ENCODE data around the gene WEE1.
A peak's percentile ranks its signal among the peaks of the same experiment; 100 is the strongest.
"Not testable (repeated sequence)": the region's sequence is repeated elsewhere in the genome, so short reads cannot be mapped to it uniquely, and the experiment has no call there.

Gene WEE1

DNA sequence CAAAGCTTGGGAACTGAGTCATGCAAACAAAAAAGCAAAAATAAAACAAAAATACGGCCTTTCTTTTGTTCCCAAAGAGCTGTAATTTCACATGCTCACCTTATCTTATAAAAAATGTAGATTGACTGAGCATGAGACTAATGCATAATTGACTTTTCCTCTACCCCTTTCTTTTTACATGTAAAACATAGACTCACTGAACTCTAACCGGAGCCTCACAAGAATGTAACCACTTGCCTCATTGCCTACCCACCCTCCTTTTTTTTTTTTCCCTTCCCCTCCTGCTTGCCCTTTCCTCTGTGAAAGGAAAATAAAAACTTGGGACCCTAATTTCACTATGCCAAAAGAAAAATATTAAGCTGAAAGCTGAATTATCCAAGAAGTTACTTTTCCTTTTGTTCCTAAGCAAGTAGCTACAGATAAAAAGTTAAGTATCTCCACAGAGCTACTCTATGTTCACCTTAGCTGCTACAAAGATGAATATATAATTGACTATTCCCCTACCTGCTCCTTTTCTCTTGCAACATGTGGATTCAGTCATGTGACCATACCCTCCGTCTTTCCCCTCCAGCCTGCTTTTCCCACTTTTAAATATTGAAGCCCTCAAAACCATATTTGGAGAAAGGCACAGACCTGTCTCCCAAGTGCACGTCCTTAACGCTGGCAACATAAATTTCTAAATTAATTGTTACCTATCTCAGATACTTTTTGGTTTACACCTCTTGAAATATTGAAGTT is 39.6 kb upstream of the WEE1 start:
- Histone ChIP-seq H3K9ac (ENCODE audit: low read length) (no peak overlapping the region), H3K4me1 (ENCODE audit: control insufficient read depth, low read depth, low read length) (peaks cover 19% of the 10 kb centered on the region), H3K27ac (ENCODE audit: low read length) (no peak overlapping the region), H3K27me3 (ENCODE audit: control insufficient read depth, insufficient read depth, low read length) (no peaks in the 10 kb centered on the region), H3K4me3 (ENCODE audit: low read length) (no peak overlapping the region), H3K9me3 (ENCODE audit: control insufficient read depth, low read depth, low read length) (no peaks in the 10 kb centered on the region), H3K36me3 (ENCODE audit: control insufficient read depth, low read depth, low read length) (no peaks in the 10 kb centered on the region)

DNA sequence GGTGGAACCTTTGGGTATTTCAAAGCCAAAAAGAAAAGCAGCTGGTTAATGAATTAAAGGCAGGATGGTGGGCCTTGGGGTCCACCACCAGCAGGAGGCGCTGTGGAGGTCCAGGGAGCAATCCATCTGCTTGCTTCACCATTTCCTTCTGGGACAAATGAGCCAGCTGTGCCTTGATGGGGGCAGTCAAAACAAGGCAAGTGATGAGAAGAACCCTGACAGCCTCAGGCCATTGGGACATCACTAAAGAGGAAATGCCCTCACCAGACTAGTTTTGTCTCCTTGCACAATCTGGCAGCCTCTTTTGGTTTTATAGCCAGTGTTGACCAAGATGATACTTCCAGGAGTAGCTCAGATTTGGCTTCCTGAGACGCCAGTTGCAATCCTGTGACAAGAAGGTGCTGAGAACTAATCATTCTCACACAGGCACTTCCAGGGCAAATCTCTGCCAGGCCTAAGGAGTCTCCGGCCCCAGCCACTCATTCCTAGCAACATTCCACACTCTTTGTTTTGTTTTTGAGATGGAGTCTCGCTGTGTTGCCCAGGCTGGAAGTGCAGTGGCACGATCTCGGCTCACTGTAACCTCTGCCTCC is 38.2 kb upstream of the WEE1 start:
- Histone ChIP-seq H3K27me3 (ENCODE audit: control insufficient read depth, insufficient read depth, low read length) (no peaks in the 10 kb centered on the region), H3K36me3 (ENCODE audit: control insufficient read depth, low read depth, low read length) (no peaks in the 10 kb centered on the region), H3K9ac (ENCODE audit: low read length) (no peak overlapping the region), H3K9me3 (ENCODE audit: control insufficient read depth, low read depth, low read length) (no peaks in the 10 kb centered on the region), H3K4me3 (ENCODE audit: low read length) (no peak overlapping the region), H3K27ac (ENCODE audit: low read length) (no peak overlapping the region), H3K4me1 (ENCODE audit: control insufficient read depth, low read depth, low read length) (peaks cover 18% of the 10 kb centered on the region)

DNA sequence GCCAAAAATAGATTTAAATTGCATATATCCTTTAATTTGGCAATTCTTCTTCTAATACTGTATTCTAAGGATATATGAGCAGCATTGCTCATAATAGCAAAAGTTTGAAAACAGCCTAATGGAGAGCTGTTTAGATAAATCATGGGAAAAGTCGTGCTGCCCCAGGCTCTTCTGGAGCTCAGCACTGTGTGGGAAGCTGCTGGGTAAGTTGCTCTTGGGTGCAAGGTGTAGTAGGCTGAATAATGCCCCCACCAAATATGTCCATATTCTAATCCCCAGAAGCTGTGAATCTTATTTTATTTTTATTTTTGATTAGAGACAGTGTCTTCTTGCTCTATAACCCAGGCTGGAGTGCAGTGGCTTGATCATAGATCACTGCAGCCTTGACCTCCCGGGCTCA is 34.9 kb upstream of the WEE1 start:
- Histone ChIP-seq H3K4me1 (ENCODE audit: control insufficient read depth, low read depth, low read length) (peaks cover 13% of the 10 kb centered on the region), H3K9ac (ENCODE audit: low read length) (no peak overlapping the region), H3K27me3 (ENCODE audit: control insufficient read depth, insufficient read depth, low read length) (no peaks in the 10 kb centered on the region), H3K9me3 (ENCODE audit: control insufficient read depth, low read depth, low read length) (no peaks in the 10 kb centered on the region), H3K27ac (ENCODE audit: low read length) (no peak overlapping the region), H3K4me3 (ENCODE audit: low read length) (no peak overlapping the region), H3K36me3 (ENCODE audit: control insufficient read depth, low read depth, low read length) (no peaks in the 10 kb centered on the region)

DNA sequence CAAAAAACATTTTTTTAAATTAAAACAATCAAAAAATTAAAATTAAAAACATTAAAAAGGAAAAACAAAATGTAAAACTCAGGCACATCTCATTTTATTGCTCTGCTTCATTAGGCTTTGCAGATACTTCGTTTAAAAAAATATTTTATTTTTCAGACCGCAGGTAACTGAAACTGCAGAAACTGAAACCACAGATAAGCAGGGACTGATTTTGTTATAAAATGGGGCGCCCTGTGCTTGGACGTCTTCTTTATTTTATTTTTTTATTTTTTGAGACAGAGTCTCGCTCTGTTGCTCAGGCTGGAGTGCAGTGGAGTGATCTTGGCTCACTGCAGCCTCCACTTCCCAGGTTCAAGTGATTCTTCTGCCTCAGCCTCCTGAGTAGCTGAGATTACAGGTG is 24.3 kb upstream of the WEE1 start:
- H3K9ac ChIP-seq (ENCODE audit: low read length); H3K27ac ChIP-seq (ENCODE audit: low read length); H3K27me3 ChIP-seq (ENCODE audit: control insufficient read depth, insufficient read depth, low read length); H3K9me3 ChIP-seq (ENCODE audit: control insufficient read depth, low read depth, low read length); H3K4me1 ChIP-seq (ENCODE audit: control insufficient read depth, low read depth, low read length); H3K4me3 ChIP-seq (ENCODE audit: low read length); H3K36me3 ChIP-seq (ENCODE audit: control insufficient read depth, low read depth, low read length): not testable (repeated sequence)

DNA sequence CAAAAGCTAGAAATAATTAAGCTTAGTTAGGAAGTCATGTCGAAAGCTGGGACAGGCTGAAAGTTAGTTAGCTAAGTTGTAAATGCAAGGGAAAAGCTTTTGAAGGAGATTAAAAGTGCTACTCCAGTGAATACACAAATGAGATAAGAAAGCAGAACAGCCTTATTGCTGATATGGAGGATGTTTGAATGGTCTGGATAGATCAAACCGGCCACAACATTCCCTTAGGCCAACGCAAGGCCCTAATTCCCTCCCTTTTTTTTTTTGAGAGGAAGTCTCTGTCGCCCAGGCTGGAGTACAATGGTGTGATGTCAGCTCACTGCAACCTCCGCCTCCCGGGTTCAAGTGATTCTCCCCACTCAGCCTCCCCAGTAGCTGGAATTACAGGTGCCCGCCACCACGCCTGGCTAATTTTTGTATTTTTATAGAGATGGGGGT is 23.3 kb upstream of the WEE1 start:
- H3K27ac ChIP-seq (ENCODE audit: low read length): no peak overlapping the region
- no peaks in the 10 kb centered on the region for H3K9me3 ChIP-seq (ENCODE audit: control insufficient read depth, low read depth, low read length)
- no peaks in the 10 kb centered on the region for H3K36me3 ChIP-seq (ENCODE audit: control insufficient read depth, low read depth, low read length)
- no peaks in the 10 kb centered on the region for H3K4me1 ChIP-seq (ENCODE audit: control insufficient read depth, low read depth, low read length)
- H3K4me3 ChIP-seq (ENCODE audit: low read length): no peak overlapping the region
- H3K9ac ChIP-seq (ENCODE audit: low read length): no peak overlapping the region
- H3K27me3 ChIP-seq (ENCODE audit: control insufficient read depth, insufficient read depth, low read length): no peaks in the 10 kb centered on the region

DNA sequence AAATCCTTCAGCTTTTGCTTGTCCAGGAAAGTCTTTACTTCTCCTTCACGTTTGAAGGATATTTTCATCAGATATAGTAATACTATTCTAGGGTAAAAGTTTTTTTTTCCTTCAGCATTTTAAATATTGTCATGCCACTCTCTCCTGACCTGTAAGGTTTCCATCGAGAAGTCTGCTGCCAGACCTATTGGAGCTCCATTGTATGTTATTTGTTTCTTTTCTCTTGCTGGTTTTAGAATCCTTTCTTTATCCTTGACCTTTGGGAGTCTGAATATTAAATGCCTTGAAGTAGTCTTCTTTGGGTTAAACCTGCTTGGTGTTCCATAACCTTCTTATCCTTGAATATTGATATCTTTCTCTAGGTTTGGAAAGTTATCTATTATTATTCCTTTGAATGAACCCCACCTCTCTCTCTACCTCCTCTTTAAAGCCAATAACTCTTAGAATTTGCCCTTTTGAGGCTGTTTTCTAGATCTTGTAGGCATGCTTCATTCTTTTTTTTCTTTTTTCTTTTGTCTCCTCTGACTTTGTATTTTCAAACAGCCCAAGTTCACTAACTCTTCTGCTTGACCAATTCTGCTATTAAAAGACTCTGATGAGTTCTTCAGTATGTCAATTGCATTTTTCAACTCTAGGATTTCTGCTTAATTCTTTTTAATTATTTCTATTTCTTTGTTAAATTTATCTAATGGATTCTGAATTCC is 12.0 kb upstream of the WEE1 start:
- no peak overlapping the region for H3K27ac ChIP-seq (ENCODE audit: low read length)
- H3K4me3 ChIP-seq (ENCODE audit: low read length): no peak overlapping the region
- no peaks in the 10 kb centered on the region for H3K36me3 ChIP-seq (ENCODE audit: control insufficient read depth, low read depth, low read length)
- H3K27me3 ChIP-seq (ENCODE audit: control insufficient read depth, insufficient read depth, low read length): no peaks in the 10 kb centered on the region
- H3K9ac ChIP-seq (ENCODE audit: low read length): no peak overlapping the region
- H3K9me3 ChIP-seq (ENCODE audit: control insufficient read depth, low read depth, low read length): no peaks in the 10 kb centered on the region
- H3K4me1 ChIP-seq (ENCODE audit: control insufficient read depth, low read depth, low read length): peaks cover 9% of the 10 kb centered on the region

DNA sequence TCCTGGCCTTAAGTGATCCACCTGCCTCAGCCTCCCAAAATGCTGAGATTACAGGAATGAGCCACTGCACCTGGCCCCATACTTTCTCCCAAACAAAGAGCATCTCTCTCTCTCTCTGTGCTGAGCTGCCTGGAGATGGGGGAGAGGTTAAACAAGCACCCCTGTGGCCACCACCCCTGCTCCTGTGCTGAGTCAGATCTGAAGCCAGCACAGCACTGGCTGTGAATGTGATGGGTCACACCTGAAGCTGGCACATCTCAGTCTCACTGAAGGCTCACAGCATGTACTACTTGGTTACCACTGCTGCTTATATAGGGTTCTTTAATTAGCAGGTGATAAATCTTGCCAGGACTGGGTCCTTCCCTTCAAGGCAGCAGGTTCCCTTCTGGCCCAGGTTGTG is 10.8 kb upstream of the WEE1 start:
- Histone ChIP-seq H3K9ac (ENCODE audit: low read length) (no peak overlapping the region), H3K36me3 (ENCODE audit: control insufficient read depth, low read depth, low read length) (no peaks in the 10 kb centered on the region), H3K27me3 (ENCODE audit: control insufficient read depth, insufficient read depth, low read length) (no peaks in the 10 kb centered on the region), H3K4me3 (ENCODE audit: low read length) (no peak overlapping the region), H3K27ac (ENCODE audit: low read length) (no peak overlapping the region), H3K9me3 (ENCODE audit: control insufficient read depth, low read depth, low read length) (no peaks in the 10 kb centered on the region), H3K4me1 (ENCODE audit: control insufficient read depth, low read depth, low read length) (peaks cover 14% of the 10 kb centered on the region)

DNA sequence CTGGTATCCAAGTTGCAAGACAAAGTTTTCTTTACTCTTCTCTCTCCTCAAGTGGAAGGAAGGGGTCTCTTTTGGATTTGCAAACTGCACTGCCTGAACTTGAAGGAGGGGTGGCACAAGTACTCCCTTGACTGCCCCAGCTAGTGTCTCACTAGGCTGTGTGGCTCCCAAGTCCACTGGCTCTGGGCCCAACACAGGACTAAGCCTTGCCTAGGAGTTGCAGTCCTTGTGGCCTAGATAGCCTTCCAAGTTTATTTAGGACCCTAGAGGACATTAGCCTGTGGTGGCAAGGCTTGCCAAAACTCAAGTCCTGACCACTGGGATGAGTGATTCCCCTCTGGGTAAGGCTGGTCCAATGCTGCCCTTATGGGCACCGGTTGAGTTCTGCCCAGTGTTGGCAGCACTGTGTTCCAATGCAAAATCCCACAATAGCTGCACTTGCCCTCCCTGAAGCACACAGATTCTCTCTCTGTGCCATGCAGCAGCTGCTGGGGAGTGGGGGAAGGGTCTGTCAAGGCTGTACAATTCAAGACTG is 10.2 kb upstream of the WEE1 start:
- Histone ChIP-seq H3K27ac (ENCODE audit: low read length) (no peak overlapping the region), H3K9me3 (ENCODE audit: control insufficient read depth, low read depth, low read length) (no peaks in the 10 kb centered on the region), H3K36me3 (ENCODE audit: control insufficient read depth, low read depth, low read length) (no peaks in the 10 kb centered on the region), H3K4me1 (ENCODE audit: control insufficient read depth, low read depth, low read length) (peaks cover 17% of the 10 kb centered on the region), H3K27me3 (ENCODE audit: control insufficient read depth, insufficient read depth, low read length) (no peaks in the 10 kb centered on the region), H3K9ac (ENCODE audit: low read length) (no peak overlapping the region), H3K4me3 (ENCODE audit: low read length) (no peak overlapping the region)

DNA sequence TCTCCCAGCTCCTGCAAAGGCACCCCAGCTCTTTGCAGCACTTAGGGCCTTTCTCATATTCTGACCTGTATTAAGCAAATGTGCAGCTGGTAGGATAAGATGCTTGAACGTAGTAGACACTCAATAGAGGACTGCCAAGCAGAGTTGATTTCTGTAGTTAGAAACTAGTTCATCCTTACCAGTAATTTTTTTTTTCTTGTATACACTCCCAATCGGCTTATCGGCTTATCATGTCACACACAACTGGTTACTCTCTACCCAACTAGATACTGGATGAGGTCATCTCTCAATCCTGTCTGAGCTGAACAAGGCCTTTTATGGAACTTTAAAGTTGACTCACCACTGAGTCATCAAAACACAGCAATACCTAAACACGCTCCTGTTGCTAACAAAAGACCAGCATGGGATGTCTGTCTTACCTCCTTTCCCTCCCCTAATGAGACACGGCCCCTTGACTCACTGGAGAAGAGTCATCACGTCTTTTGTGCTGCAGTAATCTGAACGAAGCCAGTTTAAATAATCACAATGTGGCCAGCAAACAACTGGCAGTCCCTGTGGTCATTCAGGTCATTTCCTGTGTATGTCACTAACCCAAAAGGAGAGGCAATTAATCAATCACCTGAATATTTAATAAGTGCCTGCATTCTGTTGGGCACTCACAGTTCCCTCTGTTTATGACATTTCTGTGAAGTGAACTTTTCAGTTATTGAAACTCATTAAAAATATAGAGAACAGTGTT is 7.5 kb upstream of the WEE1 start:
- Histone ChIP-seq H3K4me3 (ENCODE audit: low read length) (no peak overlapping the region), H3K4me1 (ENCODE audit: control insufficient read depth, low read depth, low read length) (peaks cover 33% of the 10 kb centered on the region), H3K36me3 (ENCODE audit: control insufficient read depth, low read depth, low read length) (no peaks in the 10 kb centered on the region), H3K9me3 (ENCODE audit: control insufficient read depth, low read depth, low read length) (no peaks in the 10 kb centered on the region), H3K27me3 (ENCODE audit: control insufficient read depth, insufficient read depth, low read length) (no peaks in the 10 kb centered on the region), H3K27ac (ENCODE audit: low read length) (peak overlapping the region; percentile 32), H3K9ac (ENCODE audit: low read length) (peak overlapping the region; percentile 22)

DNA sequence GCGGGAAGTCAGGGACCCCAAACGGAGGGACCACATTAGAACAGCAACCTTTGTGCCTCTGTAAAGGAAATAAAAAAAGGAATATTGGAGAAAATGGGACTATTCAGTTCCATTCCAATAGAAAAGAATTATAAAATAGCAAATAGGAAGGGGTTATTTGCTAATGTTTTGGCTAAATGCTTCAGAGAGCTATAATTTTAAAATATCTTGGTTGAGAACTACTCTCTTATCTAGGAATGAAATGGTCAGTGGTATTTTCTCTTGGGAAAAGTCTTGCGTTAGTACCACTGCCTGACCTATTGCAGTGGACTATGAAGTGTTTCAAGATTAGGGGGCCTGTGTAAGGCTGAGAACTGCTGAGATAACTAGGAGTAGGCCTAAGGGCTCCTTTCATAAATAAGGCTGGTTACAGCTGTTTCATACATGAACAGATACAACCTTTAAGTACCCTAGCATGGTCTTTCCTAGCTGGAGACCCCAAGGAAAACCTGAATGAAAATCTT is 6.9 kb upstream of the WEE1 start:
- Histone ChIP-seq H3K9me3 (ENCODE audit: control insufficient read depth, low read depth, low read length) (no peaks in the 10 kb centered on the region), H3K27me3 (ENCODE audit: control insufficient read depth, insufficient read depth, low read length) (no peaks in the 10 kb centered on the region), H3K9ac (ENCODE audit: low read length) (peak overlapping the region; percentile 22), H3K4me1 (ENCODE audit: control insufficient read depth, low read depth, low read length) (peaks cover 33% of the 10 kb centered on the region), H3K36me3 (ENCODE audit: control insufficient read depth, low read depth, low read length) (no peaks in the 10 kb centered on the region), H3K27ac (ENCODE audit: low read length) (peak overlapping the region; percentile 32), H3K4me3 (ENCODE audit: low read length) (no peak overlapping the region)

DNA sequence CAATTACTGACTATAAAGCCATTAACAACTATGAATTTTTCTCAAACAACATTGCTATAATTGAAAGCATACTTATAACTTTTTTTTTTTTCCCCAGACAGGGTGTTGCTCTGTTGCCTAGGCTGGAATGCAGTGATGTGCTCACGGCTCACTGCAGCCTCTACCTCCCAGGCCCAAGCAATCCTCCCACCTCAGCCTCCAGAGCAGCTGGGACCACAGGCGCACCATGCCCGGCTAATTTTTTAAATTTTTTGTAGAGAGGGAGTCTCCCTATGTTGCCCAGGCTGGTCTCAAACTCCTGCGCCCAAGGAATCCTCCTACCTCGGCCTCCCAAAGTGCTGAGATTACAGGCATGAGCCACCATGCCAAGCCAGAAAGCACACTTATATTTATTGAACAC is 6.1 kb upstream of the WEE1 start:
- no peaks in the 10 kb centered on the region for H3K9me3 ChIP-seq (ENCODE audit: control insufficient read depth, low read depth, low read length)
- H3K27ac ChIP-seq (ENCODE audit: low read length): no peak overlapping the region
- H3K4me1 ChIP-seq (ENCODE audit: control insufficient read depth, low read depth, low read length): peaks cover 33% of the 10 kb centered on the region
- no peaks in the 10 kb centered on the region for H3K27me3 ChIP-seq (ENCODE audit: control insufficient read depth, insufficient read depth, low read length)
- no peak overlapping the region for H3K4me3 ChIP-seq (ENCODE audit: low read length)
- no peak overlapping the region for H3K9ac ChIP-seq (ENCODE audit: low read length)
- no peaks in the 10 kb centered on the region for H3K36me3 ChIP-seq (ENCODE audit: control insufficient read depth, low read depth, low read length)
